ENCODE data around the gene LVRN. TPM values are rescaled to one million over a fixed set of nuclear protein-coding genes. Genes with fewer than 3 reads are reported as not detected.

Gene LVRN
- total and polyA plus RNA-seq, 2 of the 4 experiments (the other 2 are of a cell fraction) = 0.10 to 0.18 TPM

DNA sequence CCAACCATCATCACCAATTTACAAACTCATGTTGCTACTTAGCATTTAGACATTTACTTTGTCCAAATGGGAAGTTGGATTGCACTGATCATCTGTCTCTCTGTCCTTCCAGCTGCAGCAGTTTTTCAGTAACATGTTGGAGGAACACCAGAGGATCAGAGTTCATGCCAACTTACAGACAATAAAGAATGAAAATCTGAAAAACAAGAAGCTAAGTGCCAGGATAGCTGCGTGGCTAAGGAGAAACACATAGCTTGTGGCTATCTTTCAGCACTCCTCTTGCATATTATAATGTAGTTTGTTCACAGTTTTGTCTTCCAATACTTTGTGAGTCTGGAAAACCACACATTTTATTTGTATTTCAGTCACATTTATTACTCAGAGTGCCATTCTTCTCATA lies 63.6 kb downstream of the LVRN start:
- Histone ChIP-seq H3K4me3 (ENCODE audit: insufficient read depth, low read depth, low read length) (no peak overlapping the region), H3K14ac (replicated peaks; ENCODE audit: low read depth, low read length) (no peak overlapping the region), H3K18ac (ENCODE audit: low read depth, low read length) (no peak overlapping the region), H3K9ac (ENCODE audit: low read depth, low read length) (no peak overlapping the region), H3K4me1 (ENCODE audit: control insufficient read depth, insufficient read depth, low read length) (no peaks in the 10 kb centered on the region), H4K8ac (ENCODE audit: low read depth in 2 of 2, low read length in 2 of 2) (no peak overlapping the region), H2AK5ac (ENCODE audit: low read depth, low read length) (no peak overlapping the region), H3K4me2 (ENCODE audit: low read depth, low read length) (no peak overlapping the region), H3K9me1 (ENCODE audit: insufficient read depth, low read length) (no peaks in the 10 kb centered on the region), H3K79me1 (ENCODE audit: low read depth in 1 of 2, low read length in 2 of 2) (no peaks in the 10 kb centered on the region), H2BK5ac (ENCODE audit: low read depth, low read length, poor library complexity, severe bottlenecking) (no peak overlapping the region), H3K23ac (ENCODE audit: low read depth, low read length) (no peak overlapping the region), H3K56ac (ENCODE audit: extremely low read depth, insufficient read depth, low read length) (no peak overlapping the region), H2BK15ac (ENCODE audit: low read depth, low read length) (no peak overlapping the region), H2BK20ac (ENCODE audit: low read depth, low read length) (no peak overlapping the region), H2AK9ac (replicated peaks; ENCODE audit: low read depth, low read length, poor library complexity) (no peak overlapping the region), H3K4ac (ENCODE audit: low read depth, low read length) (no peak overlapping the region), H2AFZ (replicated peaks; ENCODE audit: low read length, poor library complexity) (no peak overlapping the region), H3K27me3 (ENCODE audit: control insufficient read depth, insufficient read depth, low read length) (no peaks in the 10 kb centered on the region), H3K27ac (ENCODE audit: insufficient read depth, low read length) (no peak overlapping the region), H4K20me1 (ENCODE audit: insufficient read depth, low read length) (no peaks in the 10 kb centered on the region), H4K5ac (ENCODE audit: low read depth, low read length) (no peak overlapping the region), H3K36me3 (ENCODE audit: control insufficient read depth, insufficient read depth, low read length) (no peaks in the 10 kb centered on the region), H4K91ac (ENCODE audit: insufficient read depth, low read depth, low read length) (no peak overlapping the region), H2BK120ac (ENCODE audit: low read depth, low read length) (no peak overlapping the region), H3K9me3 (ENCODE audit: control insufficient read depth, insufficient read depth, low read length) (no peaks in the 10 kb centered on the region)
- TF ChIP-seq MAZ (IDR thresholded peaks at IDR 0.05; ENCODE audit: borderline replicate concordance, low read depth, low read length) = no peak
- TF ChIP-seq CHD1 (IDR thresholded peaks at IDR 0.05; ENCODE audit: low read depth, low read length) = no peak
- no peak for TF ChIP-seq SMC3 (IDR thresholded peaks at IDR 0.05; ENCODE audit: low read depth, low read length)
- TF ChIP-seq, protein P1, sequence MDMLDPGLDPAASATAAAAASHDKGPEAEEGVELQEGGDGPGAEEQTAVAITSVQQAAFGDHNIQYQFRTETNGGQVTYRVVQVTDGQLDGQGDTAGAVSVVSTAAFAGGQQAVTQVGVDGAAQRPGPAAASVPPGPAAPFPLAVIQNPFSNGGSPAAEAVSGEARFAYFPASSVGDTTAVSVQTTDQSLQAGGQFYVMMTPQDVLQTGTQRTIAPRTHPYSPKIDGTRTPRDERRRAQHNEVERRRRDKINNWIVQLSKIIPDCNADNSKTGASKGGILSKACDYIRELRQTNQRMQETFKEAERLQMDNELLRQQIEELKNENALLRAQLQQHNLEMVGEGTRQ (IDR thresholded peaks at IDR 0.05; ENCODE audit: low read depth, low read length) = no peak
- TF ChIP-seq, protein P2, sequence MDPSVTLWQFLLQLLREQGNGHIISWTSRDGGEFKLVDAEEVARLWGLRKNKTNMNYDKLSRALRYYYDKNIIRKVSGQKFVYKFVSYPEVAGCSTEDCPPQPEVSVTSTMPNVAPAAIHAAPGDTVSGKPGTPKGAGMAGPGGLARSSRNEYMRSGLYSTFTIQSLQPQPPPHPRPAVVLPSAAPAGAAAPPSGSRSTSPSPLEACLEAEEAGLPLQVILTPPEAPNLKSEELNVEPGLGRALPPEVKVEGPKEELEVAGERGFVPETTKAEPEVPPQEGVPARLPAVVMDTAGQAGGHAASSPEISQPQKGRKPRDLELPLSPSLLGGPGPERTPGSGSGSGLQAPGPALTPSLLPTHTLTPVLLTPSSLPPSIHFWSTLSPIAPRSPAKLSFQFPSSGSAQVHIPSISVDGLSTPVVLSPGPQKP (IDR thresholded peaks at IDR 0.05; ENCODE audit: borderline replicate concordance, low read depth, low read length) = no peak
- TF ChIP-seq CEBPB (IDR thresholded peaks at IDR 0.05; ENCODE audit: low read depth, low read length) = no peak
- TF ChIP-seq NFE2L2 (IDR thresholded peaks at IDR 0.05; ENCODE audit: low read depth, low read length) = no peak
- intact Hi-C loops (cut with micrococcal nuclease) = no loop called here
- CTCF ChIA-PET = no interaction called here
- WGBS, 2 experiments (ENCODE audit: extremely low coverage in 2 of 2, insufficient read length in 1 of 2) = no CpG with 5 or more reads among the region's 1 CpG
- no peak for DNase-seq
- dilution Hi-C loops (cut with HindIII; ENCODE audit: low sequenced_read_pairs, unreplicated experiment) = no loop called here
- in situ Hi-C loops (cut with MboI; ENCODE audit: low sequenced_read_pairs) = no loop called here
- POLR2A ChIA-PET (ENCODE audit: unreplicated experiment) = no interaction called here
- no TSS peak for BruUV-seq (replicated peaks)
- no peak for ATAC-seq (ENCODE audit: low read depth)
